GM23338 (cell line): ENCODE measurements around the gene KCNMA1. TPM values are rescaled to one million over a fixed set of nuclear protein-coding genes. Genes with fewer than 3 reads are reported as not detected.

Experiments used
- ATAC-seq: fragments of 200-7000 bp; cut with Tn5 transposase; 3 replicates; pipeline ENCODE4 v1.9.1; 2020
- DNase-seq: peaks from one replicate; pipeline ENCODE4 v3.0.0-alpha.2; 2015; ENCODE audit warnings: low spot score
- H2AFZ ChIP-seq: fragments of 200-600 bp; sonication (generic); 2 replicates; pipeline ENCODE4 v1.8.0; 2016; ENCODE audit warnings: antibody characterized with exemption, mild to moderate bottlenecking, moderate library complexity
- H3F3A ChIP-seq: fragments of 200-600 bp; sonication (generic); replicated peaks from 2 replicates; pipeline ENCODE4 v1.8.0; 2017; ENCODE audit warnings: antibody characterized with exemption, mixed run types, low read depth
- H3K27ac ChIP-seq: fragments of 200-600 bp; sonication (generic); 2 replicates; pipeline ENCODE4 v1.6.1; 2016; ENCODE audit warnings: low read depth
- H3K27me3 ChIP-seq: fragments of 200-600 bp; sonication (generic); 2 replicates; pipeline ENCODE4 v1.8.0; 2016; ENCODE audit warnings: mild to moderate bottlenecking, mixed run types, moderate library complexity; ENCODE audit not compliant: insufficient read depth
- H3K36me3 ChIP-seq: fragments of 200-600 bp; sonication (generic); 2 replicates; pipeline ENCODE4 v1.8.0; 2016; ENCODE audit warnings: mild to moderate bottlenecking; ENCODE audit not compliant: insufficient read depth
- H3K4me1 ChIP-seq: fragments of 200-600 bp; sonication (generic); 2 replicates; pipeline ENCODE4 v1.8.0; 2016; ENCODE audit warnings: mild to moderate bottlenecking, moderate library complexity; ENCODE audit not compliant: insufficient read depth
- H3K4me2 ChIP-seq: fragments of 200-600 bp; sonication (generic); 2 replicates; pipeline ENCODE4 v1.7.1; 2017; ENCODE audit warnings: mixed run types
- H3K4me3 ChIP-seq: fragments of 200-600 bp; sonication (generic); 2 replicates; pipeline ENCODE4 v1.6.1; 2016; ENCODE audit warnings: mixed run types
- H3K79me2 ChIP-seq: fragments of 200-600 bp; sonication (generic); replicated peaks from 2 replicates; pipeline ENCODE4 v1.8.0; 2017; ENCODE audit warnings: mild to moderate bottlenecking; ENCODE audit not compliant: insufficient read depth
- H3K9me2 ChIP-seq: fragments of 200-600 bp; sonication (generic); 2 replicates; pipeline ENCODE4 v1.8.0; 2017; ENCODE audit not compliant: insufficient read depth
- H4K20me1 ChIP-seq: fragments of 200-600 bp; sonication (generic); replicated peaks from 2 replicates; pipeline ENCODE4 v1.8.0; 2017; ENCODE audit warnings: mild to moderate bottlenecking; ENCODE audit not compliant: insufficient read depth
- H3K27ac Mint-ChIP-seq: 2 replicates; pipeline ENCODE4 v1.8.0; 2020; ENCODE audit warnings: inconsistent platforms, mild to moderate bottlenecking, moderate library complexity, mixed read lengths
- H3K27me3 Mint-ChIP-seq: 3 replicates; pipeline ENCODE4 v1.8.0; 2022; ENCODE audit warnings: low read depth, mild to moderate bottlenecking, moderate library complexity, mixed read lengths, inconsistent platforms; ENCODE audit not compliant: insufficient read depth, poor library complexity
- H3K36me3 Mint-ChIP-seq: 3 replicates; pipeline ENCODE4 v1.8.0; 2021; ENCODE audit warnings: low read depth, mild to moderate bottlenecking, inconsistent platforms, moderate library complexity, mixed read lengths
- H3K4me1 Mint-ChIP-seq: 3 replicates; pipeline ENCODE4 v1.8.0; 2020; ENCODE audit warnings: mild to moderate bottlenecking, inconsistent platforms, mixed read lengths
- H3K4me3 Mint-ChIP-seq: 3 replicates; pipeline ENCODE4 v1.8.0; 2021; ENCODE audit warnings: moderate library complexity, mild to moderate bottlenecking, inconsistent platforms, mixed read lengths
- H3K9me3 Mint-ChIP-seq: 3 replicates; pipeline ENCODE4 v1.8.0; 2020; ENCODE audit warnings: moderate library complexity, mild to moderate bottlenecking, inconsistent platforms, mixed read lengths
- CREB1 ChIP-seq: fragments of 250-450 bp; sonication (Bioruptor Pico); IDR thresholded peaks from 2 replicates; pipeline ENCODE4 v1.5.0; 2020; ENCODE audit warnings: low read depth, mild to moderate bottlenecking, moderate library complexity
- ETS1 ChIP-seq: IDR thresholded peaks from 2 replicates; pipeline ENCODE4 v1.6.1; 2016; ENCODE audit warnings: antibody characterized with exemption
- EZH2 ChIP-seq: fragments of 200-600 bp; sonication (generic); IDR thresholded peaks from one replicate; pipeline ENCODE4 v1.8.0; 2017; ENCODE audit warnings: antibody characterized with exemption, mild to moderate bottlenecking, low read depth; ENCODE audit not compliant: unreplicated experiment
- EZH2phosphoT487 ChIP-seq: fragments of 200-600 bp; sonication (generic); IDR thresholded peaks from one replicate; pipeline ENCODE4 v1.8.1; 2018; ENCODE audit warnings: antibody characterized with exemption; ENCODE audit not compliant: unreplicated experiment
- JUNB ChIP-seq: IDR thresholded peaks from one replicate; pipeline ENCODE4 v1.6.1; 2016; ENCODE audit warnings: antibody characterized with exemption; ENCODE audit not compliant: unreplicated experiment
- NANOG ChIP-seq: IDR thresholded peaks from 2 replicates; pipeline ENCODE4 v1.6.1; 2016; ENCODE audit warnings: antibody characterized with exemption, borderline replicate concordance
- POLR2AphosphoS5 ChIP-seq: IDR thresholded peaks from 2 replicates; pipeline ENCODE4 v1.6.1; 2016; ENCODE audit warnings: antibody characterized with exemption, low read depth
- REST ChIP-seq: IDR thresholded peaks from one replicate; pipeline ENCODE4 v1.6.1; 2018; ENCODE audit warnings: antibody characterized with exemption; ENCODE audit not compliant: unreplicated experiment
- STAT1 ChIP-seq: IDR thresholded peaks from one replicate; pipeline ENCODE4 v1.6.1; 2016; ENCODE audit warnings: antibody characterized with exemption; ENCODE audit not compliant: unreplicated experiment
- ZNF114 ChIP-seq: fragments of 250-450 bp; sonication (Bioruptor Pico); IDR thresholded peaks from 2 replicates; pipeline ENCODE4 v1.5.0; 2020; ENCODE audit warnings: mild to moderate bottlenecking, moderate library complexity
- ZNF331 ChIP-seq: fragments of 250-450 bp; sonication (Bioruptor Pico); IDR thresholded peaks from 2 replicates; pipeline ENCODE4 v1.5.0; 2020; ENCODE audit warnings: low read depth, mild to moderate bottlenecking, moderate library complexity
- ZNF462 ChIP-seq: fragments of 250-450 bp; sonication (Bioruptor Pico); IDR thresholded peaks from 2 replicates; pipeline ENCODE4 v1.5.0; 2020; ENCODE audit warnings: mild to moderate bottlenecking, moderate library complexity
- polyA plus RNA-seq: library from polyadenylated mRNA; unstranded; fragments of >200 nt; fragmentation: Nextera tagmentation; extraction: Ambion mirVana; gene quantifications from 2 replicates; pipeline ENCODE4 v1.2.1, GENCODE V29; 2016
- total RNA-seq: library from RNA; depleted of rRNA; stranded (reverse); fragments of >200 nt; shearing (Covaris generic); gene quantifications from 2 replicates; pipeline ENCODE4 v1.2.3, GENCODE V29; 2014

The KCNMA1 gene
- total and polyA plus RNA-seq, 2 experiments from 2014 or later = 8.2 to 9.0 TPM

GRCh38 chr10:77109351-77109994 lies 528.1 kb downstream of the KCNMA1 start (continued):
- TF ChIP-seq EZH2 (no peak), ZNF331 (CRISPR knock-in tag) (no peak)

GRCh38 chr10:77106676-77107075 lies 530.9 kb downstream of the KCNMA1 start:
- peaks cover 35% of the 10 kb centered on the region for H3K4me1 Mint-ChIP-seq
- H3K79me2 ChIP-seq = no peaks in the 10 kb centered on the region
- no peak overlapping the region for H3K4me3 ChIP-seq
- H2AFZ ChIP-seq = no peak overlapping the region
- no peaks in the 10 kb centered on the region for H3K36me3 Mint-ChIP-seq
- no peaks in the 10 kb centered on the region for H3K36me3 ChIP-seq
- no peaks in the 10 kb centered on the region for H4K20me1 ChIP-seq
- no peak overlapping the region for H3K27ac ChIP-seq
- H3K27me3 ChIP-seq = no peaks in the 10 kb centered on the region
- peaks cover 34% of the 10 kb centered on the region for H3K4me1 ChIP-seq
- H3K9me3 Mint-ChIP-seq = no peaks in the 10 kb centered on the region; the same call in 2 of the 3 replicates
- H3K9me2 ChIP-seq = no peaks in the 10 kb centered on the region; the same call in 1 of the 2 replicates
- H3F3A ChIP-seq = 0 out of 2 replicates have a peak, but pooled peaks cover 4% of the 10 kb centered on the region
- H3K4me2 ChIP-seq = no peak overlapping the region
- peaks cover 4% of the 10 kb centered on the region for H3K27me3 Mint-ChIP-seq
- no peak overlapping the region for H3K27ac Mint-ChIP-seq
- ATAC-seq = no peak
- no peak overlapping the region for H3K4me3 Mint-ChIP-seq
- DNase-seq = no peak
- TF ChIP-seq ZNF114 (CRISPR knock-in tag) (no peak), STAT1 (no peak), POLR2AphosphoS5 (no peak), EZH2phosphoT487 (no peak), ZNF462 (CRISPR knock-in tag) (no peak), EZH2 (no peak), ZNF331 (CRISPR knock-in tag) (no peak), JUNB (no peak), CREB1 (CRISPR knock-in tag) (no peak), REST (no peak), ETS1 (no peak), NANOG (no peak)
